HG03342 (cell line): Measurements from ENCODE around the gene CCBE1.
"Not testable (repeated sequence)": the region's sequence is repeated elsewhere in the genome, so short reads cannot be mapped to it uniquely, and the experiment has no call there.

ENCODE experiments used
- ATAC-seq: cut with Tn5 transposase; IDR thresholded peaks from one replicate; pipeline ENCODE4 v1.9.1; 2021; ENCODE audit warnings: mild to moderate bottlenecking, moderate library complexity; ENCODE audit not compliant: unreplicated experiment

Gene CCBE1

DNA sequence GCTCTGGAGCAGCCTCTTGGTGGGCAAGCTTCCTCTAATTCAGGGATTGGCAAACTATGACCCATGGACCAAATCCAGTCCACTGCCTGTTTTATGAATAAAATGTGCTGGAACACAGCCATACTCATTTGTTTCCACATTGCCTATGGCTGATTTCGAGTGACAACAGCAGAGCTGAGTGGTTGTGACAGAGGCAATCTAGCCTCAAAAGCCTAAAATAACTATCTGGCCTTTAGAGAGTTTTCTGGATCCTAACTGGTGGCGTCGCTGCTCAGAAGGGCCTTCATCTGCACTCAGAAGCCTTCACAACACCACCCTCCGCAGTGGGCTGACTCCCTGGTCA lies 147.1 kb downstream of the CCBE1 start:
- ATAC-seq, result no peak

DNA sequence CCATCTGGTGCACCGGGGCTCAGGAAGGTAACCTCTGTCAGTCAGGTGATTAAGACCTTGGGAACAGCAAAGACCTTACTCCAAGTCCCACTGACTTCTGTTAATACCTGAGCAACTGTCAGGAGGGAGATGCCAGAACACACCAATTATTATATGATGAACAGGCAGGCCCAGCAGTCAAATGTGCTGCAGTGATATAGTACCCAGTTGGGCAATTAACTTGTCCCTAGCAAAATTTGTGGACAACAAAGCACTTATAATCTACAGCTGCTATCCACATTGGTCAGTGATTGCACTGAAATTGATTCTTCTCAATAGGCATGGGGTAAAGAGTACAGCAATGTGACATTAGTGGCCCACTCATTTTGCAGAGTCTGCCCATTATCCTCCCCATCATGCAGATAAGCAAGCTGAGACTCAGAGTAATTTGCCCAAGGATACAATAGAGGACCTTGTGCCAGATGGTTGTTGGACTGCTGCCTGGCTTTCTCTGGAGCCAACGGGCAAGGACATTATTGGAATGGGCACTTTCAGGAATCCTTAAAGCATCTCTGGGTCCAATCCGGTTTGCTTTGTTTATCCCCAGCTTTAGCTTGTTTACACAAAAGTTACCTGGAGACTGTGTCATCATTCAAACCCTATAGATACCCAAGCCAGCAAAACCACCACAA lies 147.6 kb downstream of the CCBE1 start:
- ATAC-seq, result no peak

DNA sequence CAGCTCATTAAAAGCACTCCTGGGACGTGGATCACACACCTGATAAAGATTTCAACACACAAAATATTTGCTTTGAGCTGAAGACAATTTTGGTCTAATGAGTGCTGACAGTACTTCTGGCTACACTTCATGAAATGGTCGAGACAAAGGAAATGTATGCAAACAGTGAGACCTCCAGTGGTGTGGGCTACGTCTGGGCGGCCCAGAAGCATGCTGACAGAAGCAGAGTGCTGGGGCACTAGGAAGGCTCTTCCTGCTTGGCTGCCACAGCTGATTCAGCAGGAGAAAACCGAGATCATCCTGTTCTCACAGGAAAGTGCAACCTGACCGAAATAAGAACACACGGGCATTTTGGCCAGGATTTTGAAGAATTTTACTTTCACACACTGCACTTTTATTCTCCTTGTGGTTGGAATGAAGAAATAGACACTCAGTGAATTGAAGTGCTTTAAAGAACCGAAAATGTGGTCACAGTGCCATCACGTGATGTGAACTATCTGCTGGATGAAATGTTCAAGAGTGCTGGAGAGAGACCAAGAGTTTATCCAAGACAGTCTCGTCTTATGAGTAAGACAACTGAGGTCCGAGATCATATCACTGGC lies 149.5 kb downstream of the CCBE1 start:
- no peak for ATAC-seq

DNA sequence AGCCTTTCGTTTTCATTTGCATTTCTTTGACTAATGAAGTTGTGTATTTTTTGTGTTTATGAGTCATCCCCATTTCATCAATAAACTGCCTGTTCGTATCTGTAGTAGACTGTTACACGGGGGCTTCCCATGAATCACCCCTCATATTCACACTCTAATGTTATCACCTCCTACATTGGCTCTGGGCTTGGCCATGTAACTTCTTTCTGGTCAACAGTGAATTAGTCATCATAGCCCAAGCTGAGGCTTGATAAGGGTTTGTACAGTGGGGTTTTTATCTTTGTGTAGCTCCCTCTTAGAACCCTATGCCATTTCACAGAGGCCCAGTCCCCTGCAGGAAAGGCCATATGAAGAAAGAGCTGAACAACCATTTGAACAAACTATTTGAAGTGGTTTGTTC lies 151.0 kb downstream of the CCBE1 start:
- ATAC-seq, result no peak

DNA sequence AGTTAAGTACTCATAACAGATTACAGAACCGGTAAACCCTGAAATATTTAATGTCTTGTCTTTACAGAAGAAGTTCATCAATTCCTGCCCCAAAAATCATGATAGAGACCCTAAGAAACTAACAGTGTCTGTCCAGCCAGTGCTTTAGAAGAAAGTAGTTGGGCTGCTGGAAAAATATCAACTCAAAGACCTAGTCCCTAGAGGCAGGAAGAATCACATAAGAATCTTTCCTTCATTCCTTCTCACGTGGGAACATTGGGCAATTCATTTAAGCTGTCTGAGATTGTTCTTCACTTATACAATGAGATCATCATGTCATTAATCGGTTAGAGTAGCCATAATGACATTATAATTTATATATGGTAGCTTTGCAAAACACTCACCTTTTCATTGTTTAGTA lies 156.4 kb downstream of the CCBE1 start:
- no peak for ATAC-seq

DNA sequence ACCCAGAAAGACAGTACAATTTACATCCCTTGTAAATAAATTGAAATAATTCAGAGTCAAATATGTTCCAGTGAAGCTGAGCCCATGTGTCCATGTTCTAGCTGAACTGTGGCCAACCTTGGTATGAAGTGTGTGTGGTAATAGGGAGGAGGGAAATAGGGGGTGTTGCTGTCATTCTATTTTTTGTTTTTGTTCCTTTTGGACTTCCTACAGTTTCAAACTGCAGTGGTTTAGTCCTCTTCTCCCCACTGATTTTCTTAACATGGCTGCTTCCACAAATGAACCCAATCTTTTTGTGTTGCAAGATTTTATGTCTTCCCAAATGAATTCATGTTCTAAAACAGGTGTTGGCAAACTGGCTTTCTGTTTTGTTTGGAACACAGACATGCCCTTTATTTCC lies 156.9 kb downstream of the CCBE1 start:
- no peak for ATAC-seq

DNA sequence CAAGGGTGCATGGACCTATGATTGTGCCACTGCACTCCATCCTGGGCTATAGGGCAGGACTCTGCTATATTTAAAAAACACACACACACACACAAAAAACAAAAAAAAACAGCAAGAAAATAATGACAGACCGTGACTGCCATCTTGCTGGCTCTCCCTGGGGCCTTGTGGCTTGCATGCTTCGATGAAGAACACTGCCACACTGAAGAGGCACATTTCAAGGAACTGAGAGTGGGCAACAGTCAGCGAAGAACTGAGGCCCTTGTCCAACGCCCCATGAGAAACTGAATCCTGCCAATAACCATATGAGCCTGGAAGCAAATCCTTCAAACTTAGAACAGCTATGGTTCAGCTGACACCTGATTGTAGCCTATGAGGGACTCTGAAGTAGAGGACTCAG lies 158.1 kb downstream of the CCBE1 start:
- no peak for ATAC-seq

DNA sequence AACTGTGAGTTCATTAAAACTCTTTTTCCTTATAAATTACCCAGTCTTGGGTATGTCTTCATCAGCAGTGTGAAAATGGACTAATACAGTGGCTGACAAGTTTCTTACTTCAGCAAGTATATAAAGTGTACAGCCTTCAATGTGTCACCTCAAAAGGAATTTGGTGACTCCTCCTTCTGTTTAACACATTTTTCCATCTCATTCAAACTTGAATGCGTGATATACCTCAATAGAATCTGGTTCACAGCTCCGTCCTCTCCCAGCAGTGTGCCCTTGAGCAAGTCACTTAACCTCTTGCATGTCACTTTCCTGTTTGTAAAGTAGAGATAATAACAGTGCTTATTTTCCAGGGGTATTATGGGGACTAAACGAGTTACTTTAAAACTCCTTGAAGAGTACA lies 159.6 kb downstream of the CCBE1 start:
- no peak for ATAC-seq

DNA sequence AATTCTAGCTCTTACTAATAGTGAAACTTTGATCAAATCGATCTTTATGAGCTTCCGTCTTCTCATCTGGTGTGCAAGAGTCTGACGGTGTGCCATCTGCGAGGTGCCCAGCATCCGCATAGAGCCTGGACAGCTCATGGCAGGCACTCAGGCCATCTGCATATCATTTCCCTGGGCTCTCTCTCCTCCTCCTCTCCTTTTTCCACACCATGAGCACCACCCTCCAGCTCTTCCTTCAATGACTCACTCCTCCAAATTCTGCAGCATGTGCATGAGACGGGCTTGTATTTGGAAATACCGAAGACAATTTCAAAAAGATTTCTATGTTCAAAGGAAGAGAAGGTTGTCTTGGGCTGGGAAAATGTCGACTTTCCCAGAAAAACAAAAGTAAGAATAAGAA lies 161.1 kb downstream of the CCBE1 start:
- ATAC-seq, result no peak

DNA sequence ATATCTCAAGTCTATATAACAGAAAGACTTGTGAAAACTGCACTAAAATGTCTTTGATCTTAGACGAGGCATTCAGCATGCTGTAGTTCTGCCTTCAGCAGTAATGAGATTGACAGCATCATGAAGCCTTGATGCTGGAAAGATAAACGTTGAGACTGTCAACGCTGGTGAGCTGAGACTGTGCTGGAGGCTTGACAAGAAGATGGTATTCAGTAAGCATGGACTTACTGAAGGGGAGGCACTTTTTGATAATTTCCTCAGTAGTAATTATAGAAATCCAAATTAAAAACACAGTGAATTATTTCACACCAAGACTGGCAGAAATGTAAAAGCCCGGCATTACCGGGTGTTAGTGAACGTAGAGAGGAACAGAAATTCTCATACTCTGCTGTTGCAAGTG lies 162.2 kb downstream of the CCBE1 start:
- no peak for ATAC-seq

DNA sequence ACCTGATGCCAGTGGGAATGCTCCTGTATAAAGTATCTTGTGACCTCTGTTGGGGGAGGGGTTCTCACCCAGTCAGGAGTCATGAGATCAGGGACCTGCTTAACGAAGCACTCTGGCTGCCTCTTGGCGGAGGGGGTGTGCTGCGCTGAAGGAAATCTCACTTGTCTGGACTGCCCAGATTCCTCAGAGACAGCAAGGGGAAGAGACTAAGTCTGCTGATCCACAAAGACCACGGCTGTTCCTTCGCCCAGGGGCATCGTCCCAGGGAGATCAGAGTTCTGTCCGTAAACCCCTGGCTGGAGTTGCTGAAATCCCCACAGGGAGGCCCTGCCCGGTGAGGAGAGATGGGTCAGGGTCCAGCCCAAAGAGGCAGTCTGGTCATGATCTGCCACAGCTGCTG lies 168.4 kb downstream of the CCBE1 start:
- ATAC-seq, result no peak

DNA sequence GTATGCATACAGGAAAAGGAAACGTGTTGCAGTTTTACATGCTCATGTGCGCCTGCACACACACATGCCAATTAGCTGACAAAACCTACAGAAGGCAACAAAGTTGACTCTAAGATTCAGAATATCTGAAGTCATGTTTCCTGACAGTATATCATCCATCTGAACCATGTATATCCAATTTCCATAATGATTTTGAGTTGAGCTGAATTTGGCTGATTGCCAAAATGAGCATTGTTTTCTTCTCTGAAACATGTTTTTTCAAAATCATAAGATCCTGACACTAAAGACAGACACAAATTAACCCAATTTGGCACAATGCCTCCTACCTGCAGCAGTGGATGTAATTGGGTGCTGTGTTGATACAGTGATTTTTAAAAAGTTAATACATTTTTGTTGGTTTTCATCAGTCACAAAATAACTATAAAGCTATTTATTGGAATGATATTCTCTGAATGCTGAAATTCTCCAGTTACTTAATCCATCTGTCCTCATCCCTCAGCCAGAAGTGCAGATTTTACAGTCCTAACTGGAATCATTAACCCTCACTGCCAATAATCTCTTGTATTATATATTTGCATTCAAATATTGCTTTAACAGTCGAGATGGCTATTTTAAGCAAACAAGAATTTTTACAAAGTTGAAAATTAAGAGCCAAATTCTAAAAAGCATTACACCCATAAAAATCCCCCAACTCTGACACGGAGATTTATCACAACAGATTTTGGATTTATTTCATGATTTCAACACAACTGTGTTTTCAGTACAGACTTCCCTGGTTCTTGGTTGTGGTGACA lies 176.5 kb downstream of the CCBE1 start:
- ATAC-seq, result no peak

DNA sequence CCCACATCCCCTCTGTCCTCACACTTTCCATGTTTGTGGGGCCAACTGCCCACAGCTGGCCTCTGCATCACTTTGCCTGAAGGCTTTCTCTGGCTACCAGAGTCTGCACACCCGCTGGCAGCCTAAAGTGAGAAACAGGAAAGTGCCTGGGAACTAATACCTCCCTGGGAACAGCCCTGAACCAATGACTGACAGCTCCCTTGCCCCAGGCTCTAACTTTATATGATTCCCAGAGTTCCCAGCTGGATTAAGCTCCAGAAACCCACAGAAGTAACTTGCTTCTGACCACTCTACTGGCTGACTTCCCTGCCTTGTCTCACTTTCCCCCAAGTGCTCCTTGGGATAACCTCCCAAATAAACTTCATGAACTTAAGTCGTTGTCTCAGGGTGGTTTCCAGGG lies 178.5 kb downstream of the CCBE1 start:
- ATAC-seq, result no peak

DNA sequence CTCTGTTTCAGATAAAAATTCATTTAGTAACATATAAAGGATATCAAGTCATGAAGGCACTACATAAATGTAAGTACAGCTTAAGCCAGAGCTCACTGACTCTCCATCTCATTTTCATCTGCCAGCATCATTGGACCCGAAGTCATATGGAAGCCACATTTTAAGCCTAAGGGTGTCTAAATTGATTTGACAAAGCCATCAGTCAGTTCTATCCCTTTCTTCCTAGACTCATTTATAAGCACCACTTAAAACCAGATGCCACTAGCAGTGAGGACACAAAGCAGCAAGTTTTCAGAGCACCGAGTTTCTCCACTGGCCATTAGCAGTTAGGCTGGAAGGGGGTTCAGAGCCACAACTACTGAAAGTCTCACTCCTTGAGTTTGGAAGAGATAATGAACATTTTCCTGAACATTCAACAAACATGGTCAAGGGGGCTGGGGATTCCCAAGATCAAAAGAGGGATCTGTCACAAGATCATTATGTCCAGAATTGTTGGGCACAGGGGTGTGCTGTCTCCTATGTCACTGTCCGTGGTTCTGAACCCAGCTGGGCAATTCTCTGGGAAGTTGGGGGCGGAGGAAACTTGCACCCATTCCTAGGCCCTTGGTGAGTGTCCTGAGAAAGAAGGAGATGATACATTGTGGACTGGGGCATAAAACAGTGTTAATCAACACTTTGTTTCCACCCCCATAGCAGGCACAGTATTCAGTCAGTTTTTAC lies 179.6 kb downstream of the CCBE1 start:
- no peak for ATAC-seq

DNA sequence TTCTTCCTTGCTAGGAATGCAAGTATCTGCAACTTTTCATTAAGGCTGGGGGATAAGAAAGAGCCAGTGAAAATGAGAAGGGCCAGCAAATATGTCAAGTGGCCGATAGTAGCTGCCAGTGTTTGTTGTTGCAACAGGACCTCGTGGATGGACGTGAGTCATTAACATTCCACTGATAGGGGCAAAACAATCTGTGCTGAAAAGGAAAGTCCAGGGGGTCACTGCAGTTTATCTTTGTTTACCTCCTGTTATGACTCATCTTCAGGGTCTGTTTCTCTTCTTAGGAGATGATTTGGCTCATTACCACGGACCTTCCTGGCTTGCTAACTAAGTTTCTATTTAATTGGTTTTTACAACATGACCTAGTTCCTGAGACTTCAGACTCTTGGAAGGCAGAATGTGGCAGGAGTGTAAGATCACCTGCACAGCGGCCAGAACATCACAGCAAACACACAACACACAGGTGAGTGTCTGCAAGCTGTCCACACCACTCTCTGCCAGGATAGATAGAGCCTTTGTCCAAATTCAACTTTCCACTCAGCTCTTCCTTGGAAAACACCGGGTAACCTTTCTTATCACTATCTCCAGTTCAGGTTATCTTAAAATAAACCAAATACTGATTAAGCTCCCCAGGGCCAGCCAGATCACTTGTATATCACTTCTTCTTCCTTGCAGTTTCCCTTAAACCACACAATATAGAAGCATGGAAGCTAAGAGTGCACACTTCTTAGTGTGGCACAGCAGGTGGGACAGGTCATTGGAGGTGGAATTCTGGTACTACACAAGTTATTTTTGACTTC lies 180.7 kb downstream of the CCBE1 start:
- no peak for ATAC-seq

DNA sequence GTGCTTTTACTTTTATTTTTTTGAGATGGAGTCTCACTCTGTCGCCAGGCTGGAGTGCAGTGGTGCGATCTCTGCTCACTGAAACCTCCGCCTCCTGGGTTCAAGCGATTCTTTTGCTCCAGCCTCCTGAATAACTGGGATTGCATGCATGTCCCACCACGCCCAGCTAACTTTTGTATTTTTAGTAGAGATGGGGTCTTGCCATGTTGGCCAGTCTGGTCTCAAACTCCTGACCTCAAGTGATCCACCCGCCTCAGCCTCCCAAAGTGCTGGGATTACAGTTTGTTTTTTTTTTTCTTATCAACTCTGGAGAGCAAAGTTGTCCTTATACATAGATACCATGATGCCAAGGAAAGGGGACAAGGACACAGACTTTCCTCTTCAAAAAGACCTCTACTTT lies 181.3 kb downstream of the CCBE1 start:
- ATAC-seq, result not testable (repeated sequence)

DNA sequence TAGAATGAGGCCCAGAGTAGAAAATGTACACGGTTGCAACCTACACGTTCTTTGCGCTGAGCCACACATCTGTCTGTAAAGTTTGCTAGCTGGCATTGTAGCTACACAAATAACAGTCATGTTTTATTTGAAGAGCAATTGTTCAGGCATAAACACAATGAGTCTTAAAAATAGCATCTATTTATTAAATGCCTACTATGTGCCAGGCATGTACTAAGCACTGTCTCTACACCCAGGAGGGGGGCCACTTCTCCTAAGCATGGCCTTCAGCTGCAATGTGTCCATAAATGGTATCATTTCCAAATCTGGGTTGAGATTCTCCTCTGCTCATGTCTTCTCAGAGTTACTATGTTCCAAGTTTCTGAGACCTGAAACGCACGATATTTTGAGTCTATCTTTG lies 182.1 kb downstream of the CCBE1 start:
- no peak for ATAC-seq

DNA sequence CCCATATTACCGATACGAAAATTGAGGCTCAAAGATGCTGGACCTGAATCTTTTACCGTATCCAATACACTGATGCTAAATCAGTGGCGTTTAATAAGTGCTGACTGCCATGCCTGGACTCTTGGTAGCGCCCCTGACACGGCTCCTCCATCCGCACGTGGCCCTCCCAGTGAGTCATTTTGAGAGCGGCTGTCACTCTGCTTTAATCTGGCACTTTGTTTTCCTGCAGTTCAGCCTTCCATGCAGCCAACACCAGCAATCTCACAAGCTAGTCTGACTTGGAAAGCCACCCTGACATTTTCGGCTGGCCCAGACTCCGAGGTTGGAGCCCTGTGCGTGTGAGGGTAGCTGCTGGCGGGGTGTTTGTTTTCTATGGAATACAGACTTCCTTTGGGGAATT lies 183.0 kb downstream of the CCBE1 start:
- no peak for ATAC-seq

DNA sequence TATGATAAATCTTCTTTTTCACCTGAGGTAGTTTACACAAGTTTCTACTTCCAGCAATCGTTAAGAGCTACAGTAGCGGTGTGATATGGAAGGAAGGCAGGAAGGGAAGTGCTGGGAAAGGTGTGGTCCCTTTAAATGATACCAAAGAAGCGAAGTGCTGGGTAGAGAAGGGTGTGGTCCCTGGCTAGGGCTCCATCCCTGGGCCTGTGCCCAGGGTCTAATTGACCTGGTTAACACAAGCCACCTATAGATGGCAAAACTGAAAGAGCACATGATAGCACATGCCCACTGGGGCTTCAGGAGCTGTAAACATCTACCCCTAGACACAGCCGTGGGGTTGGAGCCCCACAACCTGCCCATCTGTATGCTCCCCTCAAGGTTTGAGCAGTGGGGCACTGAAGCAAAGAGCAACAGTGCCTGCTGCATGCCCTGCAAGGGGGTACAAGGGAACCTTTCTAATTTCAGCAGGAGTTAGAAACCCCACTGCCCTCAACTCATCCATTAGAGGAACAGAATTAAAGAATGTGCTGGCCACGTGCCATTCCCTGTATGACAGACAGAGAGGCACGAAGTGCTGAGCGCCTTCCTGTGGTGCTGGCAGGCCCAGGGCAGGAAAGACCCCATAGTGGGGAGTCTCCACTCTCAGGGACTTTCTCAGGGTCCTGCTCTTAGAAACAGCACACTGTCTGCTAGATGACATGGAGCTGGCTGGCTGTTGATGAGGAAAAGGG lies 185.0 kb downstream of the CCBE1 start:
- no peak for ATAC-seq
